Measurements from ENCODE around the gene RNF180.

- TF ChIP-seq GATA4 (IDR thresholded peaks at IDR 0.05; ENCODE audit: borderline replicate concordance, low read depth) = no peak
- TF ChIP-seq ZNF281 (CRISPR knock-in tag; IDR thresholded peaks at IDR 0.05; ENCODE audit: borderline replicate concordance) = no peak
- TF ChIP-seq TARDBP (CRISPR knock-in tag; IDR thresholded peaks at IDR 0.05) = no peak
- no peak for TF ChIP-seq KLF16 (CRISPR knock-in tag; IDR thresholded peaks at IDR 0.05)
- TF ChIP-seq SNAPC5 (CRISPR knock-in tag; IDR thresholded peaks at IDR 0.05; ENCODE audit: borderline replicate concordance) = no peak
- TF ChIP-seq ZNF549 (CRISPR knock-in tag; IDR thresholded peaks at IDR 0.05) = no peak
- TF ChIP-seq ZHX2 (IDR thresholded peaks at IDR 0.05; ENCODE audit: low read depth) = no peak
- TF ChIP-seq ZHX2 (CRISPR knock-in tag; IDR thresholded peaks at IDR 0.05; ENCODE audit: borderline replicate concordance) = no peak
- no peak for TF ChIP-seq KIAA2018 (CRISPR knock-in tag; IDR thresholded peaks at IDR 0.05; ENCODE audit: borderline replicate concordance)
- no peak for TF ChIP-seq SOX13 (IDR thresholded peaks at IDR 0.05)
- no peak for TF ChIP-seq SOX13 (CRISPR knock-in tag; conservative IDR thresholded peaks at IDR 0.05 in 1 of 2, IDR thresholded peaks at IDR 0.05 in 1 of 2)
- TF ChIP-seq CTCF (CRISPR knock-in tag; IDR thresholded peaks at IDR 0.05) = no peak
- TF ChIP-seq ZNF496 (CRISPR knock-in tag; IDR thresholded peaks at IDR 0.05; ENCODE audit: insufficient replicate concordance) = no peak
- no peak for TF ChIP-seq SRSF9 (IDR thresholded peaks at IDR 0.05; ENCODE audit: borderline replicate concordance, insufficient read depth, low read depth, low read length, poor library complexity, severe bottlenecking)
- TF ChIP-seq ZNF547 (CRISPR knock-in tag; IDR thresholded peaks at IDR 0.05) = no peak
Measured at GRCh38 chr5:64184832-64185231, 19.2 kb downstream of the RNF180 start.

All from HepG2 (cell line).